K562 (cell line): Measurements from ENCODE around the gene MLN. TPM values are rescaled to one million over a fixed set of nuclear protein-coding genes. Genes with fewer than 3 reads are reported as not detected.

Experiments used
- CTCF ChIP-seq, 3 experiments: IDR thresholded peaks in 2 of 3; conservative IDR thresholded peaks in 1 of 3; 2 replicates each; pipeline ENCODE4 v1.5.1; 2011 to 2012; ENCODE audit warnings: low read length in 3 of 3, mild to moderate bottlenecking in 3 of 3, control low read depth in 2 of 3, improper control_type of control experiment in 1 of 3, inconsistent platforms in 1 of 3, low read depth in 1 of 3, mixed read lengths in 1 of 3, moderate library complexity in 1 of 3; ENCODE audit not compliant: insufficient read depth in 2 of 3
- DPF2 ChIP-seq: fragments of 450-650 bp; IDR thresholded peaks from 2 replicates; pipeline ENCODE4 v1.6.1; 2016
- E2F4 ChIP-seq: sonication (generic); formaldehyde crosslinking; IDR thresholded peaks from 2 replicates; pipeline ENCODE4 v1.8.0; 2022; ENCODE audit warnings: mild to moderate bottlenecking, low read depth, missing genetic modification reagents
- E2F5 ChIP-seq: sonication (generic); formaldehyde crosslinking; IDR thresholded peaks from 2 replicates; pipeline ENCODE4 v1.8.0; 2022; ENCODE audit warnings: mild to moderate bottlenecking, missing genetic modification reagents
- MAFF ChIP-seq: IDR thresholded peaks from 2 replicates; pipeline ENCODE4 v1.6.1; 2012; ENCODE audit warnings: low read length, improper control_type of control experiment
- MCM7 ChIP-seq, 2 experiments: fragments of 450-650 bp; IDR thresholded peaks; 2 replicates each; pipeline ENCODE4 v1.6.1; 2016 to 2018
- NCOR1 ChIP-seq: fragments of 450-650 bp; IDR thresholded peaks from 2 replicates; pipeline ENCODE4 v1.6.1; 2016; ENCODE audit warnings: mild to moderate bottlenecking, moderate library complexity
- PHF20 ChIP-seq: fragments of 450-650 bp; IDR thresholded peaks from 2 replicates; pipeline ENCODE4 v1.6.1; 2018; ENCODE audit not compliant: partially characterized antibody
- PTTG1 ChIP-seq: fragments of 450-650 bp; IDR thresholded peaks from 2 replicates; pipeline ENCODE4 v1.6.1; 2016; ENCODE audit warnings: low read depth, mild to moderate bottlenecking, missing genetic modification characterization, missing compliant biosample characterization
- SIN3A ChIP-seq, 2 experiments: fragments of 150-350 bp in 1 of 2; IDR thresholded peaks; 2 replicates each; pipeline ENCODE4 v1.6.1; 2011 to 2016; ENCODE audit warnings: borderline replicate concordance in 2 of 2, low read depth in 2 of 2, low read length in 2 of 2, mild to moderate bottlenecking in 2 of 2, moderate library complexity in 2 of 2; ENCODE audit not compliant: control insufficient read depth in 1 of 2
- SIX5 ChIP-seq, 2 experiments: IDR thresholded peaks; 2 replicates each; pipeline ENCODE4 v1.6.1; 2011; ENCODE audit warnings: low read length in 2 of 2, borderline replicate concordance in 1 of 2, low read depth in 1 of 2, mild to moderate bottlenecking in 1 of 2, moderate library complexity in 1 of 2; ENCODE audit not compliant: insufficient read depth in 1 of 2
- SNIP1 ChIP-seq: fragments of 450-650 bp; IDR thresholded peaks from 2 replicates; pipeline ENCODE4 v1.7.1; 2017; ENCODE audit warnings: low read depth, mild to moderate bottlenecking
- SRF ChIP-seq, 2 experiments: fragments of 250-450, 450-650 bp in 1 of 2; sonication (Bioruptor Pico) in 1 of 2; sonication (generic) in 1 of 2; formaldehyde crosslinking; IDR thresholded peaks; 2 replicates each; pipeline versions ENCODE4 v1.5.0 to v1.5.1; 2020 to 2022; ENCODE audit warnings: mild to moderate bottlenecking in 1 of 2, missing genetic modification reagents in 1 of 2
- THRB ChIP-seq: fragments of 450-650 bp; formaldehyde crosslinking; conservative IDR thresholded peaks from 2 replicates; pipeline ENCODE4 v1.4.0; 2022; ENCODE audit warnings: mild to moderate bottlenecking, missing genetic modification characterization
- XRCC5 ChIP-seq: fragments of 200-400 bp; formaldehyde crosslinking; IDR thresholded peaks from 2 replicates; pipeline ENCODE4 v1.6.1; 2017; ENCODE audit warnings: low read depth, mild to moderate bottlenecking, low read length
- ZBTB9 ChIP-seq: fragments of 450-650 bp; formaldehyde crosslinking; IDR thresholded peaks from 2 replicates; pipeline ENCODE4 v1.4.0; 2020; ENCODE audit warnings: mild to moderate bottlenecking, moderate library complexity
- ZNF232 ChIP-seq: sonication (generic); formaldehyde crosslinking; IDR thresholded peaks from 2 replicates; pipeline ENCODE4 v1.8.0; 2022; ENCODE audit warnings: mild to moderate bottlenecking, missing genetic modification reagents
- ZNF740 ChIP-seq, 3 experiments: fragments of 200-800 bp in 1 of 3; sonication (Bioruptor generic) in 1 of 3; sonication (generic) in 1 of 3; formaldehyde crosslinking in 1 of 3; IDR thresholded peaks; 2 replicates each; pipeline versions ENCODE4 v1.6.1 to v1.8.0; 2016 to 2022; ENCODE audit warnings: mild to moderate bottlenecking in 2 of 3, missing compliant biosample characterization in 2 of 3, missing genetic modification characterization in 2 of 3, missing genetic modification reagents in 1 of 3
- ZNF76 ChIP-seq: fragments of 250-450 bp; sonication (Bioruptor Pico); IDR thresholded peaks from 2 replicates; pipeline ENCODE4 v1.4.0; 2020; ENCODE audit warnings: mild to moderate bottlenecking, moderate library complexity, borderline replicate concordance
- polyA plus RNA-seq, 8 experiments: library from polyadenylated mRNA; depleted of rRNA in 4 of 8; stranded (reverse) in 5 of 8; unstranded in 3 of 8; fragments of >200 nt; fragmentation: Nextera tagmentation in 2 of 8; fragmentation: Illumina TruSeq in 1 of 8; extraction: Ambion mirVana in 2 of 8; extraction: Trizol in 1 of 8; gene quantifications; 2 replicates each; pipeline versions ENCODE4 v1.2.1 to v1.2.3, GENCODE V29; 2011 to 2014; ENCODE audit warnings: inconsistent platforms in 1 of 8, missing spikeins in 1 of 8
- total RNA-seq, 7 experiments: library from RNA; depleted of rRNA in 6 of 7; stranded (reverse); fragments of >200 nt in 6 of 7; fragmentation: Illumina TruSeq in 2 of 7; extraction: Trizol in 2 of 7; gene quantifications; 2 replicates each; pipeline versions ENCODE4 v1.2.1 to v1.2.3, GENCODE V29; 2011 to 2021; ENCODE audit warnings: low replicate concordance in 1 of 7

MLN gene
- total and polyA plus RNA-seq, 9 of the 15 experiments (the other 6 are each of a cell fraction or from before 2014, with no cell fraction given) = not detected

- TF ChIP-seq E2F4 (CRISPR knock-in tag) (peak; percentile 72; the same call in 1 of the 2 replicates), SIN3A (IDR thresholded peaks at IDR 0.05; ENCODE audit: borderline replicate concordance in 2 of 2, control insufficient read depth in 1 of 2, low read depth in 2 of 2, low read length in 2 of 2) (peak; percentile 67 to 82; a peak in 3 of 4 replicates), PTTG1 (tag) (no peak), NCOR1 (no peak), ZNF232 (peak; percentile 85), SIX5 (IDR thresholded peaks at IDR 0.05; ENCODE audit: borderline replicate concordance in 1 of 2, insufficient read depth in 1 of 2, low read depth in 1 of 2, low read length in 2 of 2) (no peak), PHF20 (no peak), MAFF (no peak), THRB (CRISPR knock-in tag) (no peak), ZNF76 (CRISPR knock-in tag) (no peak), ZBTB9 (CRISPR knock-in tag) (no peak), ZNF740 (CRISPR knock-in tag; IDR thresholded peaks at IDR 0.05) (peak; percentile 66), ZNF740 (tag; IDR thresholded peaks at IDR 0.05) (no peak), SNIP1 (no peak), MCM7 (IDR thresholded peaks at IDR 0.05) (no peak), E2F5 (CRISPR knock-in tag) (peak; percentile 74; the same call in 1 of the 2 replicates), DPF2 (no peak), SRF (CRISPR knock-in tag; IDR thresholded peaks at IDR 0.05) (peak in 1 of 2 experiments; percentile 73; a peak in 1 of 4 replicates), XRCC5 (peak; percentile 85; the same call in 1 of the 2 replicates), CTCF (IDR thresholded peaks at IDR 0.05 in 2 of 3, conservative IDR thresholded peaks at IDR 0.05 in 1 of 3; ENCODE audit: insufficient read depth in 2 of 3, low read depth in 1 of 3, low read length in 3 of 3) (peak; percentile 34 to 50 (median 42); a peak in 5 of 6 replicates)
Observed at GRCh38 chr6:33812669-33813068, 8.9 kb upstream of the MLN start (continued).
